Activated naive CD4-positive, alpha-beta T cell treated with anti-CD3 and anti-CD28 coated beads, Interleukin-2, amount 50 U/mL, for 16 hours (primary cell): Measurements from ENCODE around the gene JUNB.

Experiments
- DNase-seq: peaks from one replicate; pipeline ENCODE4 v3.0.0-alpha.2; 2020

Gene JUNB

GRCh38 chr19:12791345-12792050 lies at the start of gene JUNB:
TSS of gene JUNB (plus strand) at chr19:12791486. CDS start at chr19:12791772, 286 bp downstream.
- DNase-seq = peak; percentile 94

- DNase-seq = no peak
Measured at GRCh38 chr19:12745166-12745897, 46.0 kb upstream of the JUNB start.

- DNase-seq = no peak
Measured at GRCh38 chr19:12748489-12748888, 42.8 kb upstream of the JUNB start.

- no peak for DNase-seq
Measured at GRCh38 chr19:12749938-12750521, 41.3 kb upstream of the JUNB start.

- no peak for DNase-seq
Measured at GRCh38 chr19:12750851-12751250, 40.4 kb upstream of the JUNB start.

GRCh38 chr19:12751635-12752034 lies 39.7 kb upstream of the JUNB start, which contains the start of gene BEST2:
TSS of gene BEST2 (plus strand) at chr19:12751791. CDS start at chr19:12752593, 802 bp downstream.
- no peak for DNase-seq

- no peak for DNase-seq
Measured at GRCh38 chr19:12752056-12752781, 39.1 kb upstream of the JUNB start.

- no peak for DNase-seq
Measured at GRCh38 chr19:12754465-12755196, 36.7 kb upstream of the JUNB start.

GRCh38 chr19:12756150-12756883 lies 35.0 kb upstream of the JUNB start:
- no peak for DNase-seq

- peak; percentile 67 for DNase-seq
Measured at GRCh38 chr19:12757544-12758274, 33.6 kb upstream of the JUNB start.

- no peak for DNase-seq
Measured at GRCh38 chr19:12759686-12760085, 31.6 kb upstream of the JUNB start.

GRCh38 chr19:12763100-12763499 lies 28.2 kb upstream of the JUNB start:
- DNase-seq = no peak

- DNase-seq = no peak
Measured at GRCh38 chr19:12764698-12765097, 26.6 kb upstream of the JUNB start.

GRCh38 chr19:12766051-12766521 lies 25.2 kb upstream of the JUNB start:
- no peak for DNase-seq

- no peak for DNase-seq
Measured at GRCh38 chr19:12767150-12767549, 24.1 kb upstream of the JUNB start.

GRCh38 chr19:12767666-12768065 lies 23.6 kb upstream of the JUNB start:
- no peak for DNase-seq

GRCh38 chr19:12769689-12770088 lies 21.6 kb upstream of the JUNB start:
- DNase-seq = peak; percentile 70

GRCh38 chr19:12770922-12771321 lies 20.4 kb upstream of the JUNB start:
- no peak for DNase-seq

GRCh38 chr19:12772323-12772722 lies 19.0 kb upstream of the JUNB start:
- no peak for DNase-seq

GRCh38 chr19:12773571-12773970 lies 17.7 kb upstream of the JUNB start:
- DNase-seq = no peak
